NCI-H446 (cell line): Measurements from ENCODE around the gene GABPB1.

Experiments used
- DNase-seq, 2 experiments: peaks; one replicate each; lab custom pipeline; 2025; lab: John Stamatoyannopoulos, UW

GABPB1 gene

DNA sequence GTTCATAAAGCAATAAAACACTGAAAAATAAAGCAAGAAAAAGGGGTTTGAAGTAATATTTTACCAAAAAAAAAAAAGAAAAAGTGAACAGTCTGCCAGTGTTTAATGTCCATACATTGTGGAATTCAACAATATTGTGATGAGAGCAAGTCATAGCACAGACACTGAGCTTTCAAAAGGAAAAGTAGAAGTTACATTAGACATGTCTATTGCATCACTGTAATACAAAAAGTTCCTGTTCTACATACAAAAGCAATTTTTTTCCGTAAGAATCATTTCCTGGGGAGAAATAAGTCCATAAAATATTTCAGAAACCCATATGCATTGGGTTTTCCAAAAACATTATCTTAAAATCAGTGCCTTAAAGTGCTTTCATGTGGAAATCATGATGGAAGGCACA lies 77.6 kb downstream of the GABPB1 start:
- no peak for DNase-seq

DNA sequence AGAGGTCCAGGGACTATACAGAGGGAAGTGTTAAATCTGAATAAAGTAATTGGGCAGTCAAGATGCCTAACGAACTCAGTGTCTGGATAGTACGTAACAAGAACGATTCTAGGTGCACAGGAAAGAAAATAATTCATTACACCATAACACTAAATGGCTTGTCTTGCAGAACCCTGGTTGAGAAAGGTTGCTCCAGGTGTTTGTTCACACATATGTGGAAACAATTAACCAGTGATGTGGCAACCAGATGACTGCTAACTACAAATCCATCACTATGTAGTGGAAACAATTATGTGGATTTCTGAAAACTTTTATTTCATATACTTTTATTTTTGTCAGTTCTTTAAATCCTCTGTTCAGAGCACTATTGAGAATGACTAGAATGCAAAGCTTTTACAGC lies 79.1 kb downstream of the GABPB1 start:
- no peak for DNase-seq

DNA sequence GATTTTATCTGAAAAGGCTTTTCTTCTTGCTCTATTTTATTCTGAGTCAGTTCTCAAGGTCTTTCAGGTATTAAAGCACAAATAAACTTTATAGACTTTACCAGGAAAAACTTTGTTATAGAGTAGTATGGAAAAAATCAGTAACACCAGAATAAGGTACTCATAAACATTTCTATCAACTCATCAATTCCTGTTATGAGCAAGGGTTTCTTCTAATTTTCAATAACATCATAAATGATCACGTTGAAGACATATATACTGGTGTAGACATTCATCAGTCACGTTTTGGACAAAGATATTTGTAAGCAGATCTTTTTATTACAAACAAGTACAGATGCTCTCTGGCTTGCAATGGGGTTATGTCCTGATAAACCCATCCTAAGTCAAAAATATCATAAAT lies 79.9 kb downstream of the GABPB1 start:
- no peak for DNase-seq

DNA sequence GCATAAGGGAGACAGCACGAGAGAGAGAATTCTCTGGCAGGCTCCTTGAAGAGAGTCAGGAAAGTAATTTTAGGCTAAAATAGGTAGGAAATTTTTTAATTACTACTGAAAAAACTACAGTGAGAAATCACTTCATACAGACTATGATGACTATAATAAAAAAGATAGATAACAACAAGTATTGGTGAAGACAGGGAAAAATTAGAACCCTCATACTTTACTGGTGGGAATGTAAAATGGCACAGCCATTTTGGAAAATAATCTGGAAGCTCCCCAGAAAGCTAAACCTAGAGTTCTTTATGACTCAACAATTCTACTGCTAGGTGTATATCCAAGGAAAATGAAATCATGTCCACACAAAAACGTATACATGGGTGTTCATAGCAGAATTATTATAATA lies 87.4 kb downstream of the GABPB1 start:
- DNase-seq, result no peak

DNA sequence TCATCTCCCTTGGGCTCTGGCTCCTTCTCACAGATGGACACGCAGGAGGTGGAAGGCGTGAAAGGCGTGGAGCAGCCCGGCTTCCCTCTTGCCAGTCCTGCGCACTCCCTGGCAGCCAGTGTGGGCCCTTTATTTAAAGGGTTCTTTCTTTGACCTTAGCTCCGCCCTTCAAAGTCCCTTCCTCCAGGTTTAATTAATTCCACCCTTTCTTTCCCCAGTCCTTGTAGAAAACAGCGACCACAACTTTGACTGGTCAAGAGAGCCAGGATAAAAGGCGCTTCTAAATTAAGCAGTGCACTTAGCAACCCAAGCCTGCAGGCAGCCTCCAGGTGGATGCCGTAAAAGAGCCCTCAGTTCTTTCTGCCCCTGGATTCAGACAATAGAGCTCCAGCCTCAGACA lies 89.4 kb downstream of the GABPB1 start, which contains the start of gene HDC:
TSS of gene HDC (minus strand) at position 107 of the 400 bp plus-strand sequence. CDS start at position 4, 103 bp downstream.
- no peak for DNase-seq

DNA sequence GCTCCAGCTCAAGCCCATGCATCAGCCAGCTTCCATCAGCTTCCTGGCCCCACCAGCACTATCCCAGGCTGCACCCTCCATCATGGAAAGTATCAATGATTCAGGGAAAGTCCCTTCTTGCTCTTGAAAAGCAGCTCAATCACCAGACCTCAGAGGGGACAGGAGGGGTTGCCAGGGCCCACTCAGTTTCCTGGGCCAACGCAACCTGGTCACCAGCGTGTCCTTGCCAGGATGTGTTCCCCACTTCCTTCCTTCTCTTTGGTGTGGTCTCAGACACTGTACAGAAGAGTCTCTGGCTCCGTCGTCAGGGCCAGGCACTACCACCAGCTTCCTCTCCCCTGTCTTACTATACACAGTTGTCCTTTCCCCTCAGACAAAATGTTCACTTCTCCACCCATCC lies 92.5 kb downstream of the GABPB1 start:
- no peak for DNase-seq

DNA sequence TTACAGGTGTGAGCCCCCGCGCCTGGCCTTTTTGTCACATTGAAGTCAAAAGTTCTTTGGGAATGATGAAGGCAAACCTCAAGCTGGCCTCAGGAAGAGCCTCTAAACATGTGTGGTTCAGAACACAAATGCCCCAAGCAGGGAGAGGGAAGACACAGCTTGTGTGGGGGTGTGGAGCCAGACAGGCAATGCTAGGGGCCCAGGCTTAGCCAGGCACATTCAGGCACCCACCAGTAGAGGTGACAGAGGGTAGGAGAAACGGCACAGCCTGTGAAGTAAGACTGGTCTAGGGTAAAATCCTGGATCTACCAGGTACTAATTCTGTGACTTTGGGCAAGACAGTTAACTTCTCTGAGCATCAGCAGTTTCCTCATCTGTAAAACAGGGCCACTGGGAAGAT lies 93.0 kb downstream of the GABPB1 start:
- DNase-seq, result no peak

DNA sequence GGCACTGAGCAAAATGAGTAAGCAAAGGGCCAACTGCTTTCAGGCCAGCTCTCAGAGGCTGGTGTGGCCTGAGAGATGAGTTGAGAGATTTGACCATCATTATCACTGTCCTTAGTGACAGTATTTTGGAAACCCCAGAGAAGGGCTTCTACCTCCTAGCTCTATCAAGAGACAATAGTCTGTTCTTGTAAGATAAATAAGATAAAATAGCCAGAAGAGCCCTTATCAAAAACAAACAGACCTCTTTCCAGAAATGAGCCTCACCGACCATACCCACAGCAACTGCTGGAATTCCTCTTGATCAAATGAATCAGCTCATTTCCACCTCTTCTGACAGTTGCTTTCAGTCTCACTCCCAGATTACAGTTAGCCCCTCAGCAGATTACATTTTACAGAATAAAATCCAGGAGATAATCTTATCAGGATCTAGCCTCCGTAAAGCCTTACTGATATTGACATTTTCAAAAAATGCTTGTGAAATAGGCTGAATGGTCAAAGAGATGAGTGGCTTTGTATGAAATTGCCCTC lies 94.0 kb downstream of the GABPB1 start:
- DNase-seq, result no peak

DNA sequence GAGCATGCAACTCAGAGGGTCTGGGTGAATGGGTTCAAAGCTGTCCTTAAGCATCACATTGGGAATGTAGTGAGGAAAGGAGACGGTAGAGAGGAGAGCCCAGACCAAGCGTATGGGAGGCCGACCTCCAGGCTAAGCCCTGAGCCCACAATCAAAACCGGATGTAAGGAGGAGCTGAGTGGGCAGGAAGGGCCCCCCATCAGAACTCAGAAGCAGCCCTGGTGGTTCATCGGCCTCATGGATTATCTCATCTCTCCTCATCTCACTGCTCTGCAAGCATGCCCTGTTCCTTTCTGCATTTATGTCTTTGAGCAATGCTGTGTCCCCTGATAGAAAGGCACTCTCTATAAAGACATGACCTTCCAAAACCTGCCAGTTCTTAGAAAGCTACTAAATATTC lies 95.7 kb downstream of the GABPB1 start:
- no peak for DNase-seq

DNA sequence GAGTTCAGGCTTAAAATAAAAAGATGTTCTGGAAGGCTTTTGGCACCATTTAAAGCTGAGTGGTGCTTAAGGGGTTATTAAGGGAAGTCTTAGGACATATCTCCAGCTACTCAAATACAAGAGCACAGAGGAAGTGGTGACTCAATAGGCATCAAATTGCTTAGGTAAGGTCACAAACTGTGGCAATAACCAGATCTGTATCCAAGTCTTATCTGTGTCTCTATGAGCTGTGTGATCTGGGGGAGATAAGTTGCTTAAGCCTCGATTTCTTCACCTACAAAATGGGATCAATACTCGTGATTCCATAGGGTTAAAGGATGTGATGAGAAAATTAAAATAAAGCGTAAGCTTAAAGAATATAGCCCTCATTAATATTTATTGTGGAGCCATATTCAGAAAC lies 97.1 kb downstream of the GABPB1 start:
- DNase-seq, result no peak

DNA sequence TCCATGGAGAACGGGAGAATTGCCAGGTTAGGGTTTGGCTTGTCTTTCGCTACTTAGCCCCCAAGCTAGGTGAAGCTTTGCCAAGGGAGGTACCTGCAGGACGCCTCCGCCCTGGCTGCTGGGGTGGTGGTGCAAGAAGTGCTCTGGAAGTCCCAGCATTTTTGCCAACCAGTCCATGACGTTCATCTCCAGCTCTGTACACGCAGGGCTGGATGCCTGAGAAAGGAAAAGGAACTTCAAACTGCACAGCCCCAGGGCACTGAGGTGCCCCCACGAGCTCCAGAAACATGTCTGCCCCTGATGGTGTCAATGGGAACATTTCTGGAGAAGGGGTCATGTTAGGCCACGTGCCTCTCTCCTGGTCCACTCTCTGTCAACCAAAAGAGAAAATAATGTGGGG lies 97.7 kb downstream of the GABPB1 start:
- no peak for DNase-seq

DNA sequence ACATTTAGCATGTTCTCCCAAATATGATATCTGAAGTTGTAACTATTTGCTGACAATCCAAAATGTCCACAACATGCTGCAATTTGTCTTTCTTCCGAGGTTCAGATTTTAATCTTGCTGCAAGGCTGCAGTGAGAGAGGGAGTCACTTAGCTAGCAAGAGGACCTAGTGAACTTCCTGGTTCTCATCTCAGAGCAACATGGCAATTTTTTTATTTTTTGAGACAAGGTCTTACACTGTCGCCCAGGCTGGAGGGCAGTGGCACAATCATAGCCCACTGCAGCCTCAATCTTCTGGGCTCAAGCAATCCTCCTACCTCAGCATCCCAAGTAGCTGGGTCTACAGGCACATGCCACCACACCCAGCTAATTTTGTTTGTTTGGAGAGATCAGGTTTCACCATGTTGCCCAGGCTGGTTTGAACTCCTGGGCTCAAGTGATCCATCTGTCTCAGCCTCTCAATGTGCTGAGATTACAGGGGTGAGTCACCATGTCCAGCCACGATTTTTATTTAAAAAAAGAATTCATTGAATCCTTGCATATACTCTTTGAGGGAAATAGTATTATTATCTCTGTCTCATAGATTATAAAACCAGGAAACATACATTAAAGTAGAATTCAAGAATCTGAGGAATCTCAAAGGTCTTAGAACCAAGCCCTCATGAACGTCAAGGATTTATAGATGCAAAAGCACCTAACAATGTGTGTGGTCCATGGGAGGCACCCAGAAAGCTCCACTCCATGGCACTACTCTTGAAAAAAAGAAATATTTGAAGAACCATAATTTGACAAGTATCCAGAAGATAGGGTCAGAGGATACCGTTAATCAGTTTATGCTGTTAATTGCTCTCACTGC lies 98.6 kb downstream of the GABPB1 start:
- no peak for DNase-seq

DNA sequence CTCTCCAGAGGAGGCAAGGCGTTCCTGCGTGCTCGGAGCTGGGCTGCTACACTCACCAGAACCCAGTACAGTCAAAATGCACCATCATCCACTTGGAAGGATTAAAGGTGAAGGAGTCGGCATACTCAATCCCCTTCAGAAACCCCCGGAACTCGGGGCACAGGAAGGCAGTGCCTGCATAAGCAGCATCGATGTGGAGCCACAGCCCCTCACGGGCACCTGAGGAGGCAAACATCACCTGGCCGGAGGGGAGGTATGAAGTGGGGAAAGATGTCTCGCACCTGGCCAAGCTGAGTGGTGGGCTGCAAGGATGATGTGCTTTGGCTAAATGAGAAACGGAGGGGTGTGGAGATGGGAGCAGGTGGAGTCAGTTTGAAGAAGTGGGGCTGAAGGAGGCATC lies 102.4 kb downstream of the GABPB1 start:
- DNase-seq, result no peak

DNA sequence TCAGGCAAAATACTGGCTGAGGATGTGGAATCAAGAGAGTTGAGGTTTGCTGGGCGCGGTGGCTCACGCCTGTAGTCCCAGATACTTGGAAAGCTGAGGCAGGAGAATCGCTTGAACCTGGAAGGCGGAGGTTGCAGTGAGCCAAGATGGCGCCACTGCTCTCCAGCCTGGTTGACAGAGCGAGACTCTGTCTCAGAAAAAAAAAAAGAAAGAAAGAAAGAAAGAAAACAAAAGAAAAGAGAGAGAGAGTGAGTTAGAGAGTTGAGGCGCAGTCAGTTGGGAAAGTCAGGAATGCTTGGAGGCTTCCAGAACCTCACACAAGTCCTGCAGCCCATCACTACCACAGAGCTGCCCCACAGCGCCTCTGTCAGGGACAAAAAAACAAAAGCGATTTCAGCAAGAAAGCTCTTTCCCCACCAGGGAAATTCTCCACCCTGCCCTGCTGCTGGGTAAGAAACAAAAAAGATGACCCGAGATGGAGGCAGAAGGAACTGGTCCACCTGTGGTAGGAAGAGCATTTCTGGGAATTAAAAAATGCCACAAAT lies 103.3 kb downstream of the GABPB1 start:
- DNase-seq, result no peak

DNA sequence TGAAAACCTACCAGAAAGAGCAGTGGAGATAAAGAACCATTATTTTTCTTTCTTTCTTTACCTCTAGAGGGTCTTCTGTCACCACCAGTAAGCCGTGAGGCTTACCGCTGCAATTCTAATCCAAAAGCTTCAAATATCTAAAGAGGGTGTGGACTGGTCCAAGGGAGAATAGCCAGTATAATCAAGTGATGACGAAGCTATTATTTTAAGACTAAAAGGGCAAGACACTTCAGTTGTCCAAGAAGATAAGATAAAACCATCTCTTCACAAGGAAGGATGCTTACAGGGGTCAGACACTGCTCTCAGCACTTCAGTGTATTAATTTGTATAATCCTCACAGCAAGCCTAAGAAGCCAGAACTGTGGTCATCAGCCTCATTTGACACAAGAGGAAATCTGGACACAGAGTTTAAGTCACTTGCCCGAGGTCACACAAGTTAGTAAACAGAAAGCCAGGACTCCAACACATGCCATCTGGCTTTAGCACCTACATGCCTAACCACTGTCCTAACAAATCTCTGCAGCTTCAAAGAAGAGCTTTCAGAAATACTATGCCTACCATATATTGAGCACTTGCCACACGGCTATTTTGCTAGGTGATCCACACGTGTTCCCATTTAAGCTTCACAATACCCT lies 104.1 kb downstream of the GABPB1 start:
- no peak for DNase-seq

DNA sequence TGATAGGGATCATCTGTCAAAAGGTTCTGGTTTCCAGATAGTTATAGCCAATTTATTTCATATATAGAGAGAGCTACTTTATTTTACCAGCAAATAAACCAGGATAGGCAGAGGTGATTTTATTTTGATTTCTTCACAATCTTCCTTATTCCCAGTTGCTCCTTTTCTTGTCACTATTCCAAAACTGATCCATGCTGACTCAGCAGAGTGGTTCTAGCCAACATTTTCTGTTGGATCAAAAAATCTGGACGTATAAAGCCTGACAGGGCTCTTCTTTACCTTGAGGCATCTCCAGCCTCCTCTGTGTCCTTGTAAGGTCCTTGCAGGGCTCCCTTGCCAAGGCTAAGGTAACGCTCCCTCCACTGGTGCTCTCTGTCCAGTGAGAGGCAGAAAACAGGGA lies 105.3 kb downstream of the GABPB1 start:
- DNase-seq, result no peak

DNA sequence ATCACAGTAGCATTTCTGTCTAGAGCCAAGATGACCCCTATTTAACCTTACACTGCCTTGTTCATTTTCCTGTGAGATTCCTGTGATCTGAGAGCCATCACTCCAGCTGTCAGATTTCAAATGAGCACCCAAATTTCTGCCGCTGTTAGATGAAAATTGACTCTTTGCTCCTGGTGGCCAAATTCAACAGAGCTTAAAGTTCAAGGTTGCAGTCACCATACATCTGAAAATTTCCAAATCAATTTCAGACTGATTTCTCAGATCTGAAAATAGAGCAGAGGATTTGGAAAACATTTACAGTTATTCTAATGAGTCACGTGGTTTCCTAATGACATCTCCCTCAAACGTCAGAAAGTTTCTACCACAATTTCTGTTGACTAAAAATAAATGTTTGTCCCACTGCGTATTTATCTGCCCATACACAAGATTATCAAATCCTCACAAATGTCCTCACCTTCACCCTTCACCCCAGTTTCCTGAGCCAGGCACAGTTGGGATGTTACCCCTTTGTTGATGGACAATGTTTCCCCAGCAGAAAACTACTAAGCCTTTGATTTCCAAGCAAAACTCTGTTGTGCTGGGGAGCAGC lies 105.9 kb downstream of the GABPB1 start:
- no peak for DNase-seq

DNA sequence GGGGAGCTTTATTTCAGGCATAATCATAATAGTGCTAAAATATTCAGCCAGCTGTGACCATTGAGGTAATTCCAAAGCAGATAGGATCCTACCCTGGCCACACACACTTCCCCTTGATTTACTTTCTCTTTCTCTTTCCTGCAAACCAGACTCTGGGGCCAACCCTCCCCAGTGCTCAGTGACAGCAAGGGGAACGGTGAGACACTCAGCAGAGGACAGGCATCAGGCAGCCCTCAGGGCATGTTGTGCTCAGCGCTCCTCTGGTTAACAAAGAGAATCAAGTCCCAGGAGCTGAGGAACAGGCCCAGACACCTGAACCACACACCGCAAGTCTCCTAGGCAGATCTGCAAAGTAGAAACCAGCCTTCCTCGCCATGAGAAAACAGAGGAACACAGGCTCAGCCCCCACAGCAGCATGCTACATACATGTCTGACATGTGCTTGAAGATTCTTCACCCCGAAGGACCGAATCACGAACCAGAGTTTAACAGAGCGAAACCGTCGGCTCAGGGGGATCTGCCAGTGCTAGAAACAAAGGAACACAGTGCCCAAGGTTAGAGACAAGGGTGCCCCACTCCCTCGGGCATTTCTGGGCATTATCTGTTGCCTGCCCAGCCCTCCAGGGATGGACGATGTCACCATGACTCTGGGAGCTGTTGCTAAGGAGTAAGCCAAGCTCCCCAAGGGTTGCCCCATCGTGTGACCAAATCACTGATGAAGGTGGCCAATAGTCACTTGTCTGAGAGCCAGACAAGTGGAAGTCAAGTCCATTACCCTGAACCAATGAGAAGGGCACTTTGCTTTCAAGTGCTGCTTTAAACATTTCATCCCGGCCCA lies 107.0 kb downstream of the GABPB1 start:
- no peak for DNase-seq

DNA sequence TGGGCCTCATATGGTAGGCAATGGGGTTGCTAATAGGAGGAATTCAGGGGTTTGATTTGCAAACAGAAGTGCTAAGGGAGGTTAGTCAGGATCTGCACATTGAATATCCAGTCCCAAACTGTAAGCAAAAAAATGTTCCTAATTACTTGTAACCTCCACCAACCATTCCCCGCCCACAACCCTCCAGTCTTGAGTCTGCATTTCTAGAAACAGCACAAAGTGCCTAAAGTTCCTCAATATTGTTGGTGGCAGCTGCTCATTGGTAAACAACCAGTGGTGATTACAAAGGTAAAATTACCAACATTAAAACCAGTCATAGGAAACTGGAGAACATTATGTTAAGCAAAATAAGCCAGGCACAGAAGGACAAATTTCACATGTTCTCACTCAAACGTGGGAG lies 108.4 kb downstream of the GABPB1 start:
- no peak for DNase-seq

DNA sequence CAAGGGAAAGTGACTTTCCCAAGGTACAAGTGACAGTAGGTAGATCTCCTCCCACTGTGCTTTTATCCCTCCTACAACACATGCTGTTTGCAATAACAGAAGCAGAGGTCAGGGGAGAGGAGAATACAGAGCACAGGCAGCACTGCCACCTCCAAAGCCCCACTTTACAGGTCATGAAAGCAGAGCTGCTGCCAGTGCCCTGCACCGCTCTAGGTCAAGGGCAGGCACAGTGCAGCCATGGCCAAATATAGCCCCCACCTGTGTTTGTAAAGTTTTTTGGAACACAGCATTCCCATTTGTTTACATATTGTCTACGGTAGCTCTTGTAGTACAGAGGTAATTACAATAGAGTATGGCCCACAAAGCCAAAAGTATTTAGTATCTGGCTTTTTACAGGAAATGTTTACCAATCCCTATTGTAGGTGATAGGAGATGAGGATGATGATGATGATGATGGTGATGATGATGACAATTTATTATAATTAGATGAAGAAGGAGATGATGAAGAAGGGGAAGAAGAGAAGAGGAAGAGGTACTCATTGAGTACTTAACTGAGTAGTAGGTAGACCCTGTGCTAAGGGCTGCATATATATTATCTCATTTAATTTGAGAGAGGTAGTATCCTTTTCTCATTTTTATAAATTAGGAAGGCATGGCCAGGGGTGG lies 109.9 kb downstream of the GABPB1 start:
- no peak for DNase-seq

DNA sequence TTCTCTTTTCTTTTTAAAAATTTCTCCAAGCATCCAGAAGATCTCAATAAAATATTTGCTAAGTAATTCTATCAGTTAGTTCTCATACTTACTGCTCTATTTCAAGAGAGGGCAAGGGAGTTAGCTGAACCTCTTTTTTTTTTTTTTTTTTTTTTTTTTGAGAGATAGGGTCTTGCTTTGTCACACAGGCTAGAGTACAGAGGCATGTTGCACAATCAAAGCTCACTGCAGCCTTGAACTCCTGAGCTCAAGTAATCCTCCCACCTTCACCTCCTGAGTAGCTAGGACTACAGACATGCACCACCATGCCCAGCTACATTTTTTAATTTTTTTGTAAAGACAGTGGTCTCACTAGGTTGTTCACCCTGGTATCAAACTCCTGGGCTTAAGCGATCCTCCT lies 110.8 kb downstream of the GABPB1 start:
- no peak for DNase-seq
